Umbilical cord (tissue), 2 donors: ENCODE data around the gene LCE3A. TPM values are rescaled to one million over a fixed set of nuclear protein-coding genes. Genes with fewer than 3 reads are reported as not detected.

Source experiments
- DNase-seq: peaks from one replicate; pipeline ENCODE4 v3.0.0-alpha.2; 2015; ENCODE audit warnings: low spot score
- total RNA-seq: library from RNA; depleted of rRNA; stranded (reverse); fragments of >200 nt; gene quantifications from one replicate; pipeline ENCODE4 v1.2.3, GENCODE V29; 2014; ENCODE audit warnings: low replicate concordance; ENCODE audit not compliant: insufficient read depth

The LCE3A gene
- total RNA-seq, 1 donor from 2014 or later = not detected

DNA sequence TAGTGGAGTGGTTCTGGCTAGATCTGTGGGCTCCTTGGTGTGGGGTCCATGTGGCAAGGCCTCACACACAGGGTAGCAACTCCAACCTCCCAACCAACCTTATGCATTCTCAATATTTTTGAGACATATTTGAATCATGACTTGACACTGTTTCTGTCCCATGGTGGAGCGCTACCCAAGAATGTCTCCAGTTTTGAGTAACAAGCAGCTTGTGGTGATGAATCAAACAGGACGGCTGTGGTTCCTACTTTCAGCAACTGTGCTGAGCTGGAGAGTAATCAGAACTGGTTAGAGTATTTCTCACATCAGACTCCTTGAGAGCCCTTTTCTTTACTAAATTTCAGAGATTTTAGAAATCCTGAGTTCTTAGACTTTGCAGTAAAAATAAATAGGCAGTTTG lies 45.7 kb downstream of the LCE3A start:
- no peak for DNase-seq

Other genes starting within 250 kb of the LCE3A start
- gene CRNN, start 208.8 kb downstream of the LCE3A start, total RNA-seq = 0.72 TPM
- gene LCE5A, start 112.3 kb downstream of the LCE3A start, total RNA-seq = not detected
- not detected for gene CRCT1, start 108.6 kb downstream of the LCE3A start, total RNA-seq
- not detected for gene LCE3E, start 56.3 kb downstream of the LCE3A start, total RNA-seq
- gene LCE3D, start 42.6 kb downstream of the LCE3A start, total RNA-seq = 2.4 TPM
- not detected for gene LCE3C, start 22.9 kb downstream of the LCE3A start, total RNA-seq
- gene LCE3B, start 9.3 kb downstream of the LCE3A start, total RNA-seq = not detected
- gene LCE2D, start 40.3 kb upstream of the LCE3A start, total RNA-seq = not detected
- not detected for gene LCE2C, start 52.2 kb upstream of the LCE3A start, total RNA-seq
- gene LCE2B, start 63.0 kb upstream of the LCE3A start, total RNA-seq = not detected
- not detected for gene LCE2A, start 75.2 kb upstream of the LCE3A start, total RNA-seq
- gene LCE4A, start 85.1 kb upstream of the LCE3A start, total RNA-seq = not detected
- 1.7 TPM for gene KPRP, start 134.9 kb upstream of the LCE3A start, total RNA-seq
- gene LCE1F, start 152.0 kb upstream of the LCE3A start, total RNA-seq = not detected
- not detected for gene LCE1E, start 163.2 kb upstream of the LCE3A start, total RNA-seq
- gene LCE1D, start 173.6 kb upstream of the LCE3A start, total RNA-seq = not detected
- gene LCE1C, start 183.5 kb upstream of the LCE3A start, total RNA-seq = not detected
- not detected for gene LCE1B, start 188.9 kb upstream of the LCE3A start, total RNA-seq
- not detected for gene LCE1A, start 204.4 kb upstream of the LCE3A start, total RNA-seq
- not detected for gene LCE6A, start 219.8 kb upstream of the LCE3A start, total RNA-seq
- gene LCE7A, start 236.9 kb upstream of the LCE3A start, total RNA-seq = not detected